Body of pancreas (tissue), 4 donors: ENCODE results near the gene MREG. TPM values are rescaled to one million over a fixed set of nuclear protein-coding genes. Genes with fewer than 3 reads are reported as not detected.
"Not testable (repeated sequence)": the region's sequence is repeated elsewhere in the genome, so short reads cannot be mapped to it uniquely, and the experiment has no call there.

Experiments used
- ATAC-seq: fragments of 150-250 bp; one replicate; pipeline ENCODE4 v1.9.1; 2016
- DNase-seq, 4 donors: peaks; one replicate each; pipeline ENCODE4 v3.0.0-alpha.2; 2019
- H3K27ac ChIP-seq, 4 donors: fragments of 200-600 bp; sonication (generic); 1 replicate in 3 of 4; 2 replicates in 1 of 4; pipeline versions ENCODE4 v1.5.1 to v1.6.1; 2016 to 2019; ENCODE audit warnings: mild to moderate bottlenecking in 1 of 4, mixed read lengths in 1 of 4, moderate library complexity in 1 of 4
- H3K27me3 ChIP-seq, 2 donors: fragments of 200-600 bp; sonication (generic); one replicate each; pipeline ENCODE4 v1.6.0; 2016; ENCODE audit warnings: mild to moderate bottlenecking in 1 of 2
- H3K36me3 ChIP-seq, 2 donors: fragments of 200-600 bp; sonication (generic); replicated peaks in 1 of 2; 2 replicates each; pipeline ENCODE4 v1.5.1; 2016; ENCODE audit warnings: low read depth in 2 of 2; ENCODE audit not compliant: insufficient read depth in 1 of 2
- H3K4me1 ChIP-seq: fragments of 200-600 bp; sonication (generic); one replicate; pipeline ENCODE4 v1.6.0; 2016
- H3K4me3 ChIP-seq, 2 donors: fragments of 200-600 bp; sonication (generic); 1 replicate in 1 of 2; 2 replicates in 1 of 2; pipeline ENCODE4 v1.5.1; 2016 to 2019
- H3K9me3 ChIP-seq, 3 donors: fragments of 200-600 bp; sonication (generic); 1 replicate in 2 of 3; 2 replicates in 1 of 3; pipeline ENCODE4 v1.5.1; 2016
- POLR2A ChIP-seq, 3 donors: fragments of 450-650 bp; IDR thresholded peaks; one replicate each; pipeline ENCODE4 v1.6.1; 2016; ENCODE audit warnings: antibody characterized with exemption in 3 of 3, mild to moderate bottlenecking in 2 of 3
- WGBS, 2 donors: methylation state at CpG; one replicate each; pipeline ENCODE4 v1.1.5; 2017; 5-methylcytosine and 5-hydroxymethylcytosine counted together
- intact Hi-C: fragments of 100-400 bp; cut with DNase I; formaldehyde crosslinking; loops from one replicate; pipeline ENCODE4 v1.15.1; 2023
- total RNA-seq, 2 donors: library from RNA; depleted of rRNA; stranded (reverse); fragments of >200 nt; gene quantifications; one replicate each; pipeline ENCODE4 v1.1.0, GENCODE V29; 2016
- TF ChIP-seq, protein P1 (sequence below), 7 experiments: fragments of 450-650 bp in 4 of 7; fragments of 200-600 bp in 3 of 7; sonication (generic) in 3 of 7; IDR thresholded peaks; one replicate each; pipeline ENCODE4 v1.5.1; 2016 to 2019; ENCODE audit warnings: antibody characterized with exemption in 7 of 7

MREG gene
- total RNA-seq, 2 donors from 2014 or later, result 3.6 TPM

- Histone ChIP-seq H3K9me3 (no peaks in the 10 kb centered on the region), H3K4me1 (no peaks in the 10 kb centered on the region), H3K4me3 (no peak overlapping the region), H3K27ac (no peak overlapping the region), H3K36me3 (no peaks in the 10 kb centered on the region), H3K27me3 (no peaks in the 10 kb centered on the region)
- ATAC-seq, result no peak
- 71 to 85% methylated on average over 9 of the region's 9 CpGs for WGBS, 2 donors
- TF ChIP-seq POLR2A (IDR thresholded peaks at IDR 0.05), result no peak
- TF ChIP-seq, protein P1, sequence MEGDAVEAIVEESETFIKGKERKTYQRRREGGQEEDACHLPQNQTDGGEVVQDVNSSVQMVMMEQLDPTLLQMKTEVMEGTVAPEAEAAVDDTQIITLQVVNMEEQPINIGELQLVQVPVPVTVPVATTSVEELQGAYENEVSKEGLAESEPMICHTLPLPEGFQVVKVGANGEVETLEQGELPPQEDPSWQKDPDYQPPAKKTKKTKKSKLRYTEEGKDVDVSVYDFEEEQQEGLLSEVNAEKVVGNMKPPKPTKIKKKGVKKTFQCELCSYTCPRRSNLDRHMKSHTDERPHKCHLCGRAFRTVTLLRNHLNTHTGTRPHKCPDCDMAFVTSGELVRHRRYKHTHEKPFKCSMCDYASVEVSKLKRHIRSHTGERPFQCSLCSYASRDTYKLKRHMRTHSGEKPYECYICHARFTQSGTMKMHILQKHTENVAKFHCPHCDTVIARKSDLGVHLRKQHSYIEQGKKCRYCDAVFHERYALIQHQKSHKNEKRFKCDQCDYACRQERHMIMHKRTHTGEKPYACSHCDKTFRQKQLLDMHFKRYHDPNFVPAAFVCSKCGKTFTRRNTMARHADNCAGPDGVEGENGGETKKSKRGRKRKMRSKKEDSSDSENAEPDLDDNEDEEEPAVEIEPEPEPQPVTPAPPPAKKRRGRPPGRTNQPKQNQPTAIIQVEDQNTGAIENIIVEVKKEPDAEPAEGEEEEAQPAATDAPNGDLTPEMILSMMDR (IDR thresholded peaks at IDR 0.05), result no peak
- intact Hi-C loops, result no loop called here
- no peak for DNase-seq
Observed at GRCh38 chr2:216001216-216002100, 11.9 kb downstream of the MREG start.

DNA sequence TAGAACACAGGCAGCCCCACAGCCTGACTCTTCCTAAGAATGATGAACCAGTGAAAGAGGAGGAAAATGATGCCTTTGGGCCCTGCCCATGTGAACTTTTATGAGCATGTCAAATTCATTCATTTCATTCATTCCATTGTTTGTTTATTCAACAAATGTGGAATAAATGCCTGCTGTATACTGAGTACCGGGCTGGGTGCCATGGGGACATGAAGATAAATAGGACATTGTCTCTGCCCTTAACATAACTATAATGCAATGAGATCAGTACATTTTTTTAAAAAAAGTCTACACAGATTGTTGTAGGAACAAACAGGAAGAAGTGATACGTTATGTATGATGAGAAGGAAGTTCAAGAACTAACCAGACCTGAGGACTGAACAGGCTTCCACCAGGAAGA lies 14.7 kb downstream of the MREG start:
- DNase-seq, result no peak
- no peak overlapping the region for H3K4me3 ChIP-seq
- no peaks in the 10 kb centered on the region for H3K4me1 ChIP-seq
- TF ChIP-seq, protein P1 (IDR thresholded peaks at IDR 0.05), result no peak
- TF ChIP-seq POLR2A (IDR thresholded peaks at IDR 0.05), result no peak
- 58 to 66% methylated on average over 2 of the region's 2 CpGs for WGBS, 2 donors
- intact Hi-C loops, result no loop called here
- no peaks in the 10 kb centered on the region for H3K27me3 ChIP-seq
- H3K27ac ChIP-seq, result no peak overlapping the region
- no peaks in the 10 kb centered on the region for H3K36me3 ChIP-seq
- no peaks in the 10 kb centered on the region for H3K9me3 ChIP-seq
- no peak for ATAC-seq

- H3K36me3 ChIP-seq, result no peaks in the 10 kb centered on the region
- no peak overlapping the region for H3K4me3 ChIP-seq
- ATAC-seq, result no peak
- 96 to 100% methylated on average over 1 of the region's 1 CpG for WGBS, 2 donors
- no peak overlapping the region for H3K27ac ChIP-seq
- no peaks in the 10 kb centered on the region for H3K9me3 ChIP-seq
- H3K4me1 ChIP-seq, result no peaks in the 10 kb centered on the region
- no peak for DNase-seq
- H3K27me3 ChIP-seq, result no peaks in the 10 kb centered on the region
- no peak for TF ChIP-seq POLR2A (IDR thresholded peaks at IDR 0.05)
- TF ChIP-seq, protein P1 (IDR thresholded peaks at IDR 0.05), result no peak
- intact Hi-C loops, result no loop called here
Observed at GRCh38 chr2:215997219-215997618, 16.1 kb downstream of the MREG start.

DNA sequence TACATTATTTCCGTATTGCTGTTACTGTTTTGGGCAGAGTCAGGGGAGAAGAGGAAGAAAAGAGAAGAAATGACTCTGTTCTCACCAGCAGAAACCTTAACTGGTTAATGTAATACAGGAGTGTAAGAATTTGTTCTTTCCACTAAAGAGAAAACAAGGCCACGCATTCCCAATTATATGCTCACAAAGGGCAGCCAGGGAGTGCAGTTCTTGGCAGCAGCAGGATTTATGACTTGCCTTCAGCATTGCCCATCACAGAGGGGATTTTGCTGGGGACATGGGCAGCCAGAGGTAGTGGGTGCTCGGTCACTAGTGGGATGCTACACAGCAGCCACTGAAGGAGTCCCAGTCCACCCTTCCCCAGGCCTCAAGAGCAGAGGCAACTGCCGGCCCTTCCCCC lies 18.4 kb downstream of the MREG start:
- ATAC-seq (no peak), DNase-seq (no peak)
- intact Hi-C loops, result no loop called here
- Histone ChIP-seq H3K36me3 (no peaks in the 10 kb centered on the region), H3K27me3 (no peaks in the 10 kb centered on the region), H3K4me3 (no peak overlapping the region), H3K4me1 (no peaks in the 10 kb centered on the region), H3K9me3 (no peaks in the 10 kb centered on the region), H3K27ac (no peak overlapping the region)
- TF ChIP-seq, protein P1 (IDR thresholded peaks at IDR 0.05), result no peak
- no peak for TF ChIP-seq POLR2A (IDR thresholded peaks at IDR 0.05)
- 77 to 92% methylated on average over 4 of the region's 4 CpGs for WGBS, 2 donors

DNA sequence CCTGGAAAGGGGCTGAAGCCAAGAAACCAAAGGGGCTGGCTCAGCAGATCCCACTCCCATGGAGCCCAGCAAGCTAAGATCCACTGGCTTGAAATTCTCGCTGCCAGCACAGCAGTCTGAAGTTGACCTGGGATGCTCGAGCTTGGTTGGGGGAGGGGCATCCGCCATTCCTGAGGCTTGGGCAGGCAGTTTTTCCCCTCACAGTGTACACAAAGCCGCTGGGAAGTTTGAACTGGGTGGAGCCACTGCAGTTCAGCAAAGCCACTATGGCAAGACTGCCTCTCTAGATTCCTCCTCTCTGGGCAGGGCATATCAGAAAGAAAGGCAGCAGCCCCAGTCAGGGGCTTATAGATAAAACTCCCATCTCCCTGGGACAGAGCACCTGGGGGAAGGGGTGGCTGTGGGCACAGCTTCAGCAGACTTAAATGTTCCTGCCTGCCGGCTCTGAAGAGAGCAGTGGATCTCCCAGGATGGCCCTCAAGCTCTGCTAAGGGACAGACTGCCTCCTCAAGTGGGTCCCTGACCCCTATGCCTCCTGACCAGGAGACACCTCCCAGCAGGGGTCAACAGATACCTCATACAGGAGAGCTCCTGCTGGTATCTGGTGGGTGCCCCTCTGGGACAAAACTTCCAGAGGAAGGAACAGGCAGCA lies 24.7 kb downstream of the MREG start:
- DNase-seq, intact Hi-C loops, H3K4me3 ChIP-seq, H3K27me3 ChIP-seq, ATAC-seq, H3K36me3 ChIP-seq, H3K4me1 ChIP-seq, H3K27ac ChIP-seq, H3K9me3 ChIP-seq: not testable (repeated sequence)
- 73 to 100% methylated on average over 2 to 5 of the region's 5 CpGs for WGBS, 2 donors
